MCF 10A (cell line): ENCODE data around the gene MGAT4B. TPM values are rescaled to one million over a fixed set of nuclear protein-coding genes. Genes with fewer than 3 reads are reported as not detected.

Experiments used
- BruUV-seq: library from RNA; stranded (reverse); fragments of 400-500 nt; replicated peaks from 2 replicates; lab custom pipeline; 2021; lab: Mats Ljungman, UMichigan
- CTCF ChIA-PET: fragments of 300-600 bp; sonication (Branson Sonifier 250); formaldehyde crosslinking; extraction: SDS; loops from one replicate; lab custom pipeline; 2021; ENCODE audit warnings: antibody characterized with exemption, inconsistent platforms; lab: Yijun Ruan, JAX
- POLR2A ChIA-PET: fragments of 300-600, 350-650 bp; sonication (Branson Sonifier 250); formaldehyde crosslinking; extraction: SDS; loops from one replicate; lab custom pipeline; 2020; ENCODE audit warnings: antibody characterized with exemption, inconsistent platforms; lab: Yijun Ruan, JAX
- DNase-seq: peaks from one replicate; pipeline ENCODE4 v3.0.0-alpha.2; 2018; ENCODE audit not compliant: unreplicated experiment
- H3K27ac Mint-ChIP-seq: one replicate; pipeline ENCODE4 v1.8.0; 2022; ENCODE audit warnings: mild to moderate bottlenecking, low read depth, mixed read lengths; ENCODE audit not compliant: unreplicated experiment
- H3K27me3 Mint-ChIP-seq: one replicate; pipeline ENCODE4 v1.8.0; 2022; ENCODE audit warnings: mixed read lengths; ENCODE audit not compliant: insufficient read depth, unreplicated experiment
- H3K36me3 Mint-ChIP-seq: one replicate; pipeline ENCODE4 v1.8.0; 2022; ENCODE audit warnings: mild to moderate bottlenecking, moderate library complexity, mixed read lengths; ENCODE audit not compliant: insufficient read depth, unreplicated experiment
- H3K4me1 Mint-ChIP-seq: one replicate; pipeline ENCODE4 v1.8.0; 2022; ENCODE audit warnings: mixed read lengths; ENCODE audit not compliant: insufficient read depth, unreplicated experiment
- H3K4me3 Mint-ChIP-seq: one replicate; pipeline ENCODE4 v1.8.0; 2022; ENCODE audit warnings: mild to moderate bottlenecking, moderate library complexity, mixed read lengths; ENCODE audit not compliant: unreplicated experiment
- H3K9me3 Mint-ChIP-seq: one replicate; pipeline ENCODE4 v1.8.0; 2022; ENCODE audit warnings: mixed read lengths; ENCODE audit not compliant: unreplicated experiment
- intact Hi-C: fragments of 100-400 bp; cut with micrococcal nuclease; formaldehyde crosslinking; loops from 2 replicates; pipeline ENCODE4 v1.14.1; 2022
- total RNA-seq: library from RNA; stranded (reverse); gene quantifications from 2 replicates; pipeline ENCODE4 v1.2.3, GENCODE V29; 2022
- TF ChIP-seq, protein P1 (sequence below): fragments of 200-600 bp; IDR thresholded peaks from one replicate; pipeline ENCODE4 v1.8.0; 2022; ENCODE audit warnings: antibody characterized with exemption, mild to moderate bottlenecking; ENCODE audit not compliant: unreplicated experiment

MGAT4B gene
- total RNA-seq, 1 experiment from 2014 or later, result 153 TPM

GRCh38 chr5:179759581-179760551 lies 46.8 kb downstream of the MGAT4B start:
- TF ChIP-seq, protein P1, sequence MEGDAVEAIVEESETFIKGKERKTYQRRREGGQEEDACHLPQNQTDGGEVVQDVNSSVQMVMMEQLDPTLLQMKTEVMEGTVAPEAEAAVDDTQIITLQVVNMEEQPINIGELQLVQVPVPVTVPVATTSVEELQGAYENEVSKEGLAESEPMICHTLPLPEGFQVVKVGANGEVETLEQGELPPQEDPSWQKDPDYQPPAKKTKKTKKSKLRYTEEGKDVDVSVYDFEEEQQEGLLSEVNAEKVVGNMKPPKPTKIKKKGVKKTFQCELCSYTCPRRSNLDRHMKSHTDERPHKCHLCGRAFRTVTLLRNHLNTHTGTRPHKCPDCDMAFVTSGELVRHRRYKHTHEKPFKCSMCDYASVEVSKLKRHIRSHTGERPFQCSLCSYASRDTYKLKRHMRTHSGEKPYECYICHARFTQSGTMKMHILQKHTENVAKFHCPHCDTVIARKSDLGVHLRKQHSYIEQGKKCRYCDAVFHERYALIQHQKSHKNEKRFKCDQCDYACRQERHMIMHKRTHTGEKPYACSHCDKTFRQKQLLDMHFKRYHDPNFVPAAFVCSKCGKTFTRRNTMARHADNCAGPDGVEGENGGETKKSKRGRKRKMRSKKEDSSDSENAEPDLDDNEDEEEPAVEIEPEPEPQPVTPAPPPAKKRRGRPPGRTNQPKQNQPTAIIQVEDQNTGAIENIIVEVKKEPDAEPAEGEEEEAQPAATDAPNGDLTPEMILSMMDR, result no peak
- no peaks in the 10 kb centered on the region for H3K9me3 Mint-ChIP-seq
- no peak for DNase-seq
- peak overlapping the region; percentile 58 for H3K27ac Mint-ChIP-seq
- H3K36me3 Mint-ChIP-seq, result peaks cover 8% of the 10 kb centered on the region
- CTCF ChIA-PET, result interaction anchor here (0.5 to 0.7 kb wide), 2 partner anchors 137 to 928 kb away, joined by 3 read pairs; no protein-coding TSS in a partner anchor
- POLR2A ChIA-PET, result interaction anchor here (1.6 kb wide), 1 partner anchor 10 kb away, joined by 4 read pairs; no protein-coding TSS in a partner anchor
- peaks cover 55% of the 10 kb centered on the region for H3K4me1 Mint-ChIP-seq
- intact Hi-C loops, result no loop called here
- H3K4me3 Mint-ChIP-seq, result no peak overlapping the region
- H3K27me3 Mint-ChIP-seq, result no peaks in the 10 kb centered on the region
- no TSS peak for BruUV-seq

GRCh38 chr5:179758955-179759354 lies 47.7 kb downstream of the MGAT4B start:
- intact Hi-C loops, result no loop called here
- TF ChIP-seq, protein P1, result no peak
- Mint-ChIP-seq H3K27me3 (no peaks in the 10 kb centered on the region), H3K4me3 (no peak overlapping the region), H3K27ac (peak overlapping the region; percentile 58), H3K4me1 (peaks cover 55% of the 10 kb centered on the region), H3K36me3 (peaks cover 7% of the 10 kb centered on the region), H3K9me3 (no peaks in the 10 kb centered on the region)
- no TSS peak for BruUV-seq
- ChIA-PET POLR2A (interaction anchor here (1.1 kb wide), 1 partner anchor 25 kb away, joined by 3 read pairs; no protein-coding TSS in a partner anchor), CTCF (interaction anchor here (0.5 to 0.7 kb wide), 3 partner anchors 108 to 1557 kb away, joined by 3 to 4 read pairs (median 3); no protein-coding TSS in a partner anchor)
- no peak for DNase-seq

DNA sequence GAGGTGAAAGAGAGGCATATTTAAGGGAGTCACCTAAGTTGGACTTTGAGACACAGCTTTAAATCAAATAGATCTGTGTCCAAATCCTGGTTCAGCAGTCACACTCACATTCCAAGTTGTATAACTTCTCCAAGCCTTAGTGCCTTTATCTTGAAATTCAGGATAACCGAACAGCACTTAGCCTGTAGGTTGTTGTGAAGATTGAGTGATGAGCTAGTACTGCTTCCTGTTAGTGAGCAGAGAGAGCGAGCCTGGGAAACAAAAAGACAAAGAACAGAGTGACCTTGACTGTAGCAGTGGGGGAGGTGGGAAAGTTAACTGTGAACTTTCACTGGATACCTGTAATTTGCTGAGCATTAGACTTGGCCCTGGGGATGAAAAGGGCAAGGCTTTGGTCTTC lies 51.6 kb downstream of the MGAT4B start:
- H3K4me3 Mint-ChIP-seq, result no peak overlapping the region
- CTCF ChIA-PET, result interaction anchor here (0.6 to 1.6 kb wide), 5 partner anchors 11 to 210 kb away, joined by 3 to 6 read pairs (median 5); no protein-coding TSS in a partner anchor

More for the DNA sequence above, 51.6 kb downstream of the MGAT4B start:
- Mint-ChIP-seq H3K9me3 (no peaks in the 10 kb centered on the region), H3K4me1 (peaks cover 31% of the 10 kb centered on the region), H3K27me3 (no peaks in the 10 kb centered on the region), H3K27ac (peak overlapping the region; percentile 28), H3K36me3 (peaks cover 24% of the 10 kb centered on the region)
- no TSS peak for BruUV-seq
- POLR2A ChIA-PET, result interaction anchor here (1.2 to 1.4 kb wide), 3 partner anchors 7 to 55 kb away, joined by 4 to 5 read pairs (median 4); no protein-coding TSS in a partner anchor
- DNase-seq, result no peak
- TF ChIP-seq, protein P1, result no peak
- intact Hi-C loops, result no loop called here
